Ureter (tissue), 1 donor: ENCODE results near the gene LAMTOR1. TPM values are rescaled to one million over a fixed set of nuclear protein-coding genes. Genes with fewer than 3 reads are reported as not detected.

Source experiments
- DNase-seq: peaks from one replicate; pipeline ENCODE4 v3.0.0-alpha.2; 2020; ENCODE audit warnings: low spot score
- total RNA-seq: library from RNA; stranded (reverse); gene quantifications from one replicate; pipeline ENCODE4 v1.2.4, GENCODE V29; 2023
- donor health status: DM: yes; HTN: yes; CAD: no.

The LAMTOR1 gene
- total RNA-seq, 1 donor from 2014 or later = 92.2 TPM

DNA sequence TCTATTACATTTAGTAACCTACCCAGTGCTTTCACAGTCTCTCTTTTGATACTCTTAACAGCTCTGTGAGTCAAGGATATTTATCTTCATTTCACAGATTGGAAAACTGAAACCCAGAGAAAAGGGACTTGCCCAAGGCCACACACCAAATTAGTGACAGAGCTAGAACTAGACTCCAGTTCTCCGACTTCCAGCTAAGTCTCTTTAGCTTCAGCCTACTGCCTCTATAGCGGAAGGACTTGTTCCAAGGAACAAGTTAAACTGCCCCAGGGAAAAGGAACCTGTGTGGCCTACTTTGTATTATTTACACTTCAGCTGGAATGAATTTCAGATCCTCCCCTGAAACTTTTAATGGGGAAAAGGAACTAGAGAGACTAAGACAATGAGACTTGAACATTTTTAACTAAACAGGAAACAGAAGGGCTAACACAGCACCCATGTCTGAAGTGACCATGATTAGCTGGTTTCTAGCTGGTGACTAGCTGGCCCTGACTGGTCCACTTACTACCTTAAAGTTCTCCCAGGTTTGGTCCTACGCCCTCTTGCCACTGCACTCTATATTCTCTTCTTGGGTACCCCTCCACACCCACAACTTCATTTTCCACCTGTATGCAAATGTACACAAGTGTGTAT is 21.2 kb downstream of the LAMTOR1 start:
- no peak for DNase-seq

DNA sequence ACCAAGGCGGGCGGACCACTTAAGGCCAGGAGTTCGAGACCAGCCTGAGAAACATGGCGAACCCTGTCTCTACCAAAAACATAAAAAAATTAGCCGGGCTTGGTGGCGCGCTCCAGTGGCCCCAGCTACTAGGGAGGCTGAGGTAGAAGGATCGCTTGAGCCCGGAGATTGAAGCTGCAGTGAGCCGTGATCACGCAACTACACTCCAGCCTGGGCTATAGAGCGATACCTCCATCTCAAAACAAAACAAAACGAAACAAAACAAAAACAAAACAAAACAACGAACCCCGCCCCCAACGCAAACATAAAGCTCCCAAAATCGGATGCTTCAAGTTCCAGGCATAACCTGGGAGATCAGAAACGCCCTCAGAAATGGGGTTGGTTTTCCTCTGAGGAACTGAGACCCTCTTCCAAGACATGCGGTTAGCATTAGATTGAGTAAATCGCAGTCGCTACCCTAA is 21.9 kb downstream of the LAMTOR1 start:
- DNase-seq = no peak

DNA sequence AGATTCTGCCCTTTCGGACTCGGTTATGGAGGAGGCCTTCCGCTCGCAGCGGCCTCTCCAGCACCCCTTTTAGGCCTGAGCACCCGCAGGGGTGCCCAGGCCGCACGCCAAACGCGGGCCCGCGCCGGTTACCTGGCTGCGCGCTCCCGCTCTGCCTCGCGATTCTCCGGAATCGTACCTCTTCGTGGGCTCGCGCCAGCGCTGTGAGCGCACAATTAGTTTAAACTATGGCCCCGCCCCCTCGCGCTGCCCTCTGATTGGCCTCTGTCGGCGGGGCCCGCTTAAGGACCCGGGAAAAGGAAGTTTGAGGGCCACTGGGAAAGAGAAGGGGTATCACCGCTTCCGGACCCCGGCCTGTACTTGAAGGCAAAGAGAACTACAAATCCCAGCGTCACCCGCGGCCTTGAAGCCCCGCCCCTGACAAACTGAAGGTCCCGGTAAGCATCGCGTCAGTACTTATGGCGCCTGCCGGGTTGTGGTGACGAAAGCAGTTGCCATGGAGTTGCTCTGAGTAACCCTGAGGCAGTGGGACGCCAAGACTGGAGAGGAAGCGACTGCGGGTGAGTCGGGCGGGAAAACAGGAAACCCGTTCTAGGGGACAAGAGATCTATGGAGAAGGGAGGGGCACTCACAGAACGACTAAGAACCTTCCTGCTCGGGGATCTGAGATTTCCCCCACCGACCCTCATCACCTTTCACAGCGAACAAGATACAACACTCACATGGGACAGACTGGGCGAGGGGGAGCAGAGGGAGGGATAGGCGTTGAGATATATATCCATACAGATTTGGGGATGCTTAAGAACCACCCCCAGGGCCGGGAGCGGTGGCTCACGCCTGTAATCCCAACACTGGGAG is 22.5 kb downstream of the LAMTOR1 start, which contains the start of the genes LRRC51 and NUMA1:
Gene LRRC51 (plus strand): TSS at position 525 of the 858 bp plus-strand sequence. CDS start 8,234 bp downstream, outside the sequence.
Gene NUMA1 (minus strand): TSS at position 217 of the 858 bp plus-strand sequence. CDS start 44,599 bp downstream, outside the sequence.
- peak; percentile 100 for DNase-seq

DNA sequence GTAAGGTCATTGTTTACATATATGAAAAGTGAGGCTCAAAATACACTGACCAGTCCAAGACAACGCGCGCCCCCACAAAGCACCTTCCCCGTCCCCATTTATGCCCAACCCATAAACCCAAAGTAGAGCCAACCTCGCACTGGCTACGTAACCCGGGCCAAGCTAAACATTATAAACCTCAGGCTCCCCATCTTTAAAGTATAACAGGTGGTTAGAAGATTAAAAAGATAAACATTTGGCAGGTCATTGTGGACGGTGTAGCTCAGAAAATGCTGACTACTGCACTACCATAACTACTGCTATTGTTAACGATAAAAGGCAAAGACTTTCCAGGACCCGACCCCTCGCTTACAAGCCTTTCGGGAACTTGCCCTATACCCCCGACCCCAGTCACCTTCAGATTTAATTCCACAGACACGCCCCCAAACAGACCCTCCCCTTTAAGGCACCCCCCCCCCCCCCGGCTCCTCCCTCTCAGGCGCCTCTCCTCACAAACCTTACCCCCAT is 23.2 kb downstream of the LAMTOR1 start:
- DNase-seq = no peak

DNA sequence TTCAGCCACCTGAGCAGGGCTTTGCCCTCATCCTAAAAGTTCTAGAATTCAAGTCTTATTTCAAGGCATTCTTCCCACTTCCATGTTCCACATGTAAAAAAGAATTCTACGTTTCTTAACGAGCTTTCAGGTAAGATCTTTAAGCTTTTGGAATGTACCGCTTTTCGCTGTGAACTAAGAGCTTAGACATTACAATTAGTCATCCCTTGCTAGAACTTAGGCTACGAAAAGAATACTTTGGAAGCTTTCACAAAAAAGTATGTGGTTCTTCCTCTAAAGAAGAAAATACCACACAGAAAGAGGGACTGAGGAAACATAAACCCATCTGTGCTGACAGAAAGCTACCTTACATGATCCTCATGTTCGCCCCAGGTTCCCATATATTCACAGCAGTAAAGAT is 24.6 kb downstream of the LAMTOR1 start:
- no peak for DNase-seq

DNA sequence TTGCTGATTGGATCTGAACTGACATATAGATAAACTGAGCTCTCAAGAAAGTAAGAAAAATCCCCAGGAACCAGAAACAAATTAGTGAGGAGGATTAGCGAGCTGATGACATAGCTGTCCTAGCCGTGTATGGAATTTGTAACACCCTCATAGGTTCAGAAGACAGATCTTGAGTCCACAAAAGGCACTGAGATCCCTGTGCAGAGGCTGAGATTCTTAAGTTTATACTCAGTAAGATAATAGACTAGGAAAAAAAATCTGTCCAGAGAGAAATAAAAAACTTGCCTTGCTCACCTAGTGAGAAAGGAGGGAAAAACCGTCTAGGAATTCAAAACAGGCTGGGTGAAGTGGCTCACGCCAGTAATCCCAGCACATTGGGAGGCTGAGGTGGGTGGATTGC is 27.3 kb downstream of the LAMTOR1 start:
- no peak for DNase-seq

DNA sequence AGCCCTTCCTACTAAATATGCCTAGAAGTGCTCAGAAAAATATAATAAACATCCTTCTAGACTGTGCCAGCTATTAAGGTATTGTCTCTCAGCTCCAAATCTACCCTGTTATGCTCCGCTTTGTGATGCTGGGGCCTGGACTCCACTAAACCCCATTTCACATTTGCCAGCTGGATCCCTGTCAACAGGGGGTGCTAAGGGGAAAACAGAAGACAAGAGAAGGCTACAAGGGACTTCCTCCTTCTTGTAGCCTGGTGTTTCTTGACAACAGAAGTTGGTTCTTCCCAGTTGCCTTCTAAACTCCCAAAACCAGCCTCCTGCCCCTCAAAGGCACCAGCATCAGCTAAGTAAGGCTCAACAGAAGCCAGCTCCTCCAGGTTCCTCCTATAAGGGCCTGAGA is 28.0 kb downstream of the LAMTOR1 start:
- no peak for DNase-seq

DNA sequence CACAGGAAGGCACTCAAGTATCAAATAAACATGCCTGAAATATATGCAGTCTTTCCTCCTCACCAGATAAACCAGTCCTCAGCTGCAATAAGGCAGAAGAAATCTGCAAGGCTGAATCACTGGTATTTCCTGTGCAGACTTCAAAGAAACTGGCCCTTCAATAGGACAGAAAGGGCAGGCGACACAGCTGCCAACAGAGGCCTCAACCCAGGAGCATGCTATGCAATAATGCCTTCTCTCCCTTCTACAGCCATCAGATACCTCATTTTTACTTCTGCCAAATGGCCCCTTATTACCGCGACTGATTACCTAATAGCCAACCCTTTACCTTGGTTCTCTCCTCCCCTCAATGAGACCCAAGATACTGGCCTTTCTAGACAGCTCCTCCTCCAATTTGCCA is 30.7 kb downstream of the LAMTOR1 start:
- peak; percentile 52 for DNase-seq

DNA sequence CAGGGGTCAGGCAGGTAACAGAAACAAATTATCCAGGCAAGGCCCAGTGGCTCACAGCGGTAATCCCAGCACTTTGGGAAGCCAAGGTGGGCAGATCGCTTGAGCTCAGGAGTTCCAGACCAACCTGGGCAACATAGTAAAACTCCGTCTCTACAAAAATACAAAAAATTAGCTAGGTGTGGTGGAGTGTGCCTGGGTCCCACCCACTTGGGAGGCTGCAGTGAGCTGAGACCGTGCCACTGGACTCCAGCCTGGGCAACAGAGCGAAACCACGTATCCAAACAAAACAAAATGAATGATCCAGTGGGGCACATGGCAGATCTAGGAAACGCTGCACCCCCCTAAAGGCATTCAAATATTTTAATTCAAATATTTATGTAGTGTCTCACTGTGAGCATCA is 32.6 kb downstream of the LAMTOR1 start:
- no peak for DNase-seq

DNA sequence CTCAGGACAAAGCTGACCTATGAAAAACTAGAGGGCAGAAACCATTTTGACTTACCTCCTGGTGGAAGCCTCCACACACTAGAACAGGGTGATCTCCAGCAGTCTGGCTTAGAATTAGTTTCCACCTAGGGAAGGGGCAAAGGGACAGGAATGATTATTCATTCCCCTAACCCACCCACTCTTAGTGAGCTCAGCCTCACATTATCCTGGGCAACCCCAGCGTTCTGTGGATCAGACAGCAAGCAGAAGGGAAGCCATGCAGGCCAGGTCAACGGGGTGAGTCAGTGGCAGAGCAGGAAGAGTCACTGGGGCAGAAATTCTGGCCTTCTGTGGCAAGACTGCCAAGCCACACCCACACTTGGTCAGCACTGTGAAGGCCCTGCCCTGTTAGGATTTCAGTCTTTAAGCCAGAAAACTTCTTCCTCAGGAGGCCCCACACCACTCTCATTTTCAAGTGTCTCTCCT is 33.3 kb downstream of the LAMTOR1 start:
- peak; percentile 83 for DNase-seq

DNA sequence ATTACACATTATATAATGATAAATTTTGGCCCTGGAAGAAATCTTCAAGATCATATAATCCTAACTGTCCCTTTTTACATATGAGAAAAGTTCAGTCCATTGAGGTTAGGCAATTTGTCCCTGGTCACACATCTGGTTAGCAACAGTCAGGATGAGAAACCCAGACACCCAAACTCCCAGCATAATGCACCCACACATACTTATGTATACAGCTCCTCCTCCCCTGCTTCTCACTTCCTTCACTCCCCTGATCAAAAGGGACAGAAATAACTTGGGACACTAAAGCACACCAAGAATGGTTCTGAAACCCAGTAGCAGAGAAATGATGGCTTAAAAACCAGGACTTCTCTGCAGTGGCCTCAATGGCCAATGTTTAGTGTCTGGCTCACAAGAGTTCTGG is 33.9 kb downstream of the LAMTOR1 start:
- no peak for DNase-seq

DNA sequence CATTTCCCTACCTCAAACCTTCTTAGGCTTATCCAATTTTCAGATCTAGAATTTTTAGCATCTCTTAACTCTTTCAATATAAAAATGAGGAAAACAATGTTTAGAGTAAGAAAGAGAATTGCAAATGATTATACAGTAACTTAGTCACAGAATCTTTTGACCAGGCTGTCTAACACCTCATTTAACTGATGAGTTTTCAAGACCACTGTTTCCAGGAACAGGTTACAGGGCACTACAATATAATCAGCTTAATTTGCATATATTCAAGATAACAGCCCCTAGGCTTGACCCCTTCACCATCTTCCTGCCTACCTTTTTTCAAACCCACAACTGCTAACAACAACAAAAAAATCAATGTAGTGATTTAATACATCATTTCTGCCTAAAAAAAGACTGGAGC is 35.4 kb downstream of the LAMTOR1 start:
- DNase-seq = no peak

DNA sequence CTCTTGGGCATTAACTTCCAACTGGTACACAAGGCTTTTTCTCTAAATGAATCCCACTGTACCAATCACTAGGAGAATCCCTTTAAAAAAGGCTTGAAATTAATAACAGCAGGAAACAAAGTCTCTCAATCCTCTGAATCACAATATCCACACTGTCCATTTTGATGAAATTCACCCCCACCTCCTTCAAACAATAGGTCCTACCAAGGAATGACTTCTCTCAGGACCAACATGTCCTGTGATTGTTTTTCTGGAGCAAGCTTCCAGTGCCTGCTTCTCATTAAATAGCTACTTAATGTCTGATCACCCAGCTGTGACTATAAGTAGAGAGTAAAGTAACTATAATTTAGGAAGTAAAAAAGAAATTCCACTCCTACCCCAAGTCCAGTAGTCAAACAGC is 35.8 kb downstream of the LAMTOR1 start:
- no peak for DNase-seq

DNA sequence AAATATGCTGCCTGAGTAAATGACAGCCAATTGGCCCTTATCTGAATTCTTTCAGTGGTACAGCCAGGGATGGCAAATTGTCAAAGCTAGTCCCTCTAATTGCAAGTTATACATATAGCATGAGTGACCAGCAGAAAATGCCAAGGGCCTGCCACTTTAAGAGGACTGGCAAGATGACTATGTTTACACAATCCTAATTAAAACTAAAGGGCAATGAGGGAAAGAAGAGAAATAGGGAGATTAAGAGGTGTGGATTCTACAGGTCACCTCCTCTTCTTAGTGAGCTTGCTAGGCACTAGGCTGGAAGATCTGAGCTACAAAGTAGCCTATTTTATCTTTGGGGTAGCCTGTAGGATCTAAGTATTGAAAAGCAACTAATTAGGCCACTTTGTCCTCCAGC is 36.2 kb downstream of the LAMTOR1 start:
- DNase-seq = no peak

DNA sequence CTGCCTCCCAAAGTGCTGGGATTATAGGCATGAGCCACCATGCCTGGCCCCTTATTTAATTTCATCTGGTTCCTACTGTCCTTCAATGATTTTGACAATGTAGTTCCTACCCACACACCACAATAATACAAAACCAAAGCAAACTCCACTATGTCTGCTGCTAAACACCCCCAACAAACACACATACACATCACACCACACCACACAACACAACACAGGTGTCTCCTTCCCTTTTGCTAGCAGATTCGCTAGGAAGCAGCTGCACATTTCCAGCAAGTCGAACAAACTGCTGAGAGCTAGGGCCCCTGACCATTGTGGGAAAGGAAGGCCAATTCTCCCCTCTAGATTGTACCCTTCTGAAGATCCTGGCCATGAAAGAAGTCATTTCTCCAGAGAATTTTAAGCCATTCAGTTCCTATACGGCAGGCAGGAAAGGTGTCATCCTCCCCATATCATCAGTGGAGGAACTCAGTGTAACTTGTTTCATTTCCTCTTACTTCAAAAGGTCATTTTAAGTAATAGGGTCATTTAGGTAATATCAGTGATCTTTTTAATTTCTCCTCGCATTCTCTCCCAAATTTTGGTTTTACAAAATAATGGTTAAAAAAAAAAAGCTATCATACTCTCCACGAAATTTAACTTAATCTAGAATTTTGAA is 41.2 kb downstream of the LAMTOR1 start:
- peak; percentile 9 for DNase-seq

DNA sequence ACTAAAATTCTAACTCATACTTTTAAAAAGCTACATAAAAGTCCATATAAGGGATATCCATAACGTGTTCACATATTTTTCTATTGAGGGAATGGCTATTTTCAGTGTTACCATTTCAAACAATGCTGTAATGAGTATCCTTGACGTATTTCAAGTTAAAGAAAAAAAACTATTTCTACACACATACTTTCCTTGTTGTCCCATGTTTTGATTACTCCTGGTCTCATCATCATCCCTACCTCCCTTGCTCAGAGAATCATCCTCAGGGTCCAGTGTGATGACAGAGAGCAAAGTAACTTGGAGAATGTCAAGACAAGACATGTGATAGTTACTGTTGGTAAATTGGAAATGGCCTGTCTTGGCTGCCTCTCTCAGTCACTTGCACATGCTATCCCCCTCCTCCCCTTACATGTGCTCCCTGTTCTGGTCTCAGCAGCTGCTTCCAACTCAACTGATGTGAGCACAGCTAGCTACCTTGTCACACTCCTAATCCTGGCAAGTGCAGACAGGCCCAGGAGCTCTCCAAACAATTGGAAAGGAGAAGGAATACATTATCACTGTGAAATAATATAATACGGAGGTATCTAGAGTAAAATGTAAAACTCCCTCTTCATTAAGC is 44.6 kb downstream of the LAMTOR1 start:
- DNase-seq = no peak

DNA sequence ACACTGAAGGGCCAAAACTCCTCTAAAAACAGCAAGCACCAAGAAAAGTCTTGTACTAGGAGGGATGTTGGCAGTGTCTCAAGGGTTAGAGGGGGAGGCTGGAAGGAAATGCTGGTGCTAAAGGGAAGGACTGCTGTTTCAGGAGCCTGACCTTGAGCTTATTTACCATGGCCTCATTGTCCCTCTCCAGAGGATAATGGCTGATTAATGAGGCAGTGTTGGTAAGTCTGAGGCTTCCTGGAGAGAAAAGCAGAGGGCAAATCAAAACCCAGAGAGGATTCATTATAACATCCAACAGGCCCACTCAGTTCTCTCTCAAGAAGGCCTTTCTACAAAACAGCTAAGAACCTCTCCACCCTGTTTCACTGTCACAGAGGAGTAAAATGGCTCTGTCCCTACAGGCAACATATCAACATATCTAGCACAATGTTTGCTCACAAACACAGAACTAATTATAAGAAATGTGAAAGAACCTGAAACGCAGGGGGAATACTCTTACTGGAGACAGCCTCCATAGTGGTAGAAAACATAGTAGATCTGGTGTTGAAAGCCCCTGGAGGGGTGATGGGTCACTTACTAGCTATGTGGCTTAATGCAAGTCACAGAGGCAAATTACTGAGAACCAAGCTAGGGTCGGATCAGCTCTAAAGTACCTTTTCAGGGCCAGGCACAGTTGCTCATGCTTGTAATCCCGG is 54.2 kb downstream of the LAMTOR1 start:
- peak; percentile 43 for DNase-seq
